HG02852 (cell line): Measurements from ENCODE around the gene EBF4.
"Not testable (repeated sequence)": the region's sequence is repeated elsewhere in the genome, so short reads cannot be mapped to it uniquely, and the experiment has no call there.

Experiments
- ATAC-seq: cut with Tn5 transposase; IDR thresholded peaks from one replicate; pipeline ENCODE4 v1.9.1; 2021; ENCODE audit warnings: mild to moderate bottlenecking, moderate library complexity; ENCODE audit not compliant: unreplicated experiment

Gene EBF4

DNA sequence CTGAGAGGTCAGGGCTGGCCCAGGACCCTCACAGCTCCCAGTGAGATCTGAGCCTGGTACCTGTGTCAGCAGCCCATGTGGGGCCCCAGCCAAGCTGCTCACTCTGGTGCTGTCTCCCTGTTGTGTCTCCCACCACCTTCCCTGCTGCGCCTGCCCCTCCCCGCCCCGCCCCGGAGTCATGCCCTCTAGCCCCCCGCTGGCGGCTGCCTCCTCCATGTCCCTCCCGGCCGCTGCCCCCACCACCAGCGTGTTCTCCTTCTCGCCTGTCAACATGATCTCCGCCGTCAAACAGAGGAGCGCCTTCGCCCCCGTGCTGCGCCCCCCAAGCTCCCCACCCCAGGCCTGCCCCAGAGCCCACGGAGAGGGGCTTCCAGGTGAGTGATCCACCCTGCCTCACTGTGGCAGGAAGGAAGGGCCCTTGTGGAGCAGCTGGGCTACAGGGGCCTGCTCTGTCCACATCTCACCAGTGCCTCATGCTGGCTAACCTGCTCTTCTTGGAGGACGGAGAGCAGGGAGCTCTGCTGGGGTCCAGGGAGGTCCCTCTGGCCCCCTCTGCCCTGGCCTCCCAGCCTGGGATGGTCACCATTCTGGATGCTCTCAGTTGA, 63.0 kb downstream of the EBF4 start:
- ATAC-seq: no peak

DNA sequence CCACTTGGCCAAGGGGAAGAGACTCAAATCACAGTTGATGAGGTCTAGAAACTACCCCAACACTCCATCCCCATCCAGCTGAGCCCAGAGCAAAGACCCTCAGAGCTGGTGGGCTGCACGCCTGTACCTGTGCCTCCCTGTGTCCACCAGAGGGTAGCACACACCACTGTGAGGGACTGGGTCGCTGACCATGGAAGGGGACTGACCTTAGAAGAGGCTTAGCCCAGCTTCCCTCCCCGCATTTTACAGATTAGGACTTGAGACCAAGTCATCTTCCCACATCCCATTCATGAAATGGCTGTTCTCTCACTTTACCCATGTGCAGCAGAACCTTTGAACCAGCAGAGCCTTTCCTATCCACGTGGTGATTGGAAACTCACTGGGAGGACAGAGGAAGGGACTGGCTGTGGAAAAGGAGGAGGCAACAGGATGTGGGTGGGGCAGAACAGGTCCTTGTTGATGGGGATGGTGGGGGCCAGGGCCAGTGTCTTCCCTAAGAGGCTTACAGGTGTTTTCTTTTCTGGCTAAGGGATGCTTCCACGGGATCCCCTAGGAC, 63.6 kb downstream of the EBF4 start:
- no peak for ATAC-seq

DNA sequence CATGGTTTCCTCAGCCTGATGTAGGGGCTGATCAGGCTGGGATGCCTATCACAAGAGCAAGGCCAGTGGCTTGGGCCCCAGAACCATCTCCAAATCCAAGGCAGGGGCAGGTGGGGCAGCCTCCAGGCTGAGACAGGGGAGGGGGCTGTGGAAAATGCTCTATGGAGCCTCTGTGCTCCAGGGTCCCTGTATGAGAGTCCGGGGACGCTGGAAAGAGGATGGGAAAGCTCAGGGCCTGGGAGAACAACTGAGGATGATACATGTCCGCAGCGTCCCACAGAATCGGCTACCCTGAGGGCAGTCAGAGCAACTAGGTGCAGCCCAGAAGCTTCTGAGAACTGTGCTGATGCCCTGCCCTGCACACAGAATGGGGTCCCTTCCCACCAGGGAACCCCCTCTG, 64.4 kb downstream of the EBF4 start:
- no peak for ATAC-seq

DNA sequence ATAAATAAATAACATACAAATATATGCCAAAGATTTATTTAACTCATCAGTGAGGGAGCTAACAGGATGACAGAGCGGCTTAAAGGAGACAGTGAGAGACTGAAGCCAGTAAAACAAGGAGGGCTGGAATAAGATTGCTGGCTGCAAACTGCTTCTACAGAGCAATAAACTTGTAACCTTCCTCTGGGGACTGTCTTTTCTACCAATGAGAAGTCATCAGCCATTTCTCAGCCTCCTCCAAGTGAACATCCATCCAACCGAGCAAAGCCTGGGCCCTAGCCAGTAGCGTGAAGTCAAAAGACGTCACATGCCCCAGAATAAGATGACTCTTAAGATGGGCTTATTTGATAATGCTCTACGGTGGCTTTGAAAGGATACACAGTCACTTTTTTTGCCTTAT, 65.4 kb downstream of the EBF4 start:
- ATAC-seq: no peak

DNA sequence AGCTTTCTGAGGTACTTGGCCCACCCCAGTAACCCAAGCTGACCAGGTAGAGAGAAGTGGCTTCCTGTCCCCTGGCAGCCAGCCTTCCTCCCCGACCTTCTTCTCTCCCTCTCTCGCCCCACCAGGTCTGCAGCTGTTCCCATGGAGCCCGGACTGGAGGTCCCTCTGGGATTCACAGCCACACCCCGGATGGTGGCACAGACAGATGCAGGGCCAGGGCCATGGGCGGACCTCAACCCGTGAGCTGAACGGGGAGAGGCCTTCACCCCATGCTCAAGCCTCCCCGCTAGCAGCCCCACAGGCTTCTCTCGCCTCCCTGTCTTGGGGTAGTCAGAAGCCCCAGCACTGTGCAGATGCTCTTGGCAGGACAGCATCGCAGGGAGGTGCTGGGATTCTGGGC, 66.6 kb downstream of the EBF4 start:
- ATAC-seq: no peak

DNA sequence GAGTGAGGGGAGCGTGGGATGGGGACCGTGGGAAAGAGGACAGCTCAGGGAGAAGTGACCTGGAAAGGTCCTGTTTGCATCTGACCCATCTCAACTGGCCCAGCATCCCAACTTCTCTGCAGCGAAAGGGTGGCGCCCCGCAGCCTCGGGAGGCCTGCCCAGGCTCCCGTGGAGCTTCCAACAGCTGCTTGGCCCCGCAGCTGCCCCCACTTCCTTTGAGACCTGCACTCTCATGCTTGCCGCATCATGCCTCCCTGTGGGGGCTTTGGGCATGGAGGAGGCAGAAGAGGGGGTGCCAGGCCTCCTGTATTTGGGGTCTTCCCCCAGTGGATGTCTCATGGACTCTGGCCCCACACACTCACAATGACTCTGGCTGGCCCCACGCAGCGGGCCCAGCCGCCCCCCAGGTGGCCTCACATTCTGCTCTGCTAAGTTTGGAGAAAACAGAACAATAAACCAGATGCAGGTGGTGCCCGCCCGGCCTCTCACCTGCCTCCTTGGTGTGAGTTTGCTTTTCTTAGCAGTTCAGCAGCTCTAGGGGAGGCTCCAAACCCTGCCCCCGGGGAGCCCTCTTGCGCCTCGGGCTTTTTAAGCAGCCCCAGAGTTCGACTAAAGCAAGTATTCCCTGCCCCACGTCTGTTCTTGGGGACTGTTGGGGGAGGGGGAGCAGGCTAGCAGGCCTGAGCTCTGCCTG, 67.2 kb downstream of the EBF4 start:
- no peak for ATAC-seq

DNA sequence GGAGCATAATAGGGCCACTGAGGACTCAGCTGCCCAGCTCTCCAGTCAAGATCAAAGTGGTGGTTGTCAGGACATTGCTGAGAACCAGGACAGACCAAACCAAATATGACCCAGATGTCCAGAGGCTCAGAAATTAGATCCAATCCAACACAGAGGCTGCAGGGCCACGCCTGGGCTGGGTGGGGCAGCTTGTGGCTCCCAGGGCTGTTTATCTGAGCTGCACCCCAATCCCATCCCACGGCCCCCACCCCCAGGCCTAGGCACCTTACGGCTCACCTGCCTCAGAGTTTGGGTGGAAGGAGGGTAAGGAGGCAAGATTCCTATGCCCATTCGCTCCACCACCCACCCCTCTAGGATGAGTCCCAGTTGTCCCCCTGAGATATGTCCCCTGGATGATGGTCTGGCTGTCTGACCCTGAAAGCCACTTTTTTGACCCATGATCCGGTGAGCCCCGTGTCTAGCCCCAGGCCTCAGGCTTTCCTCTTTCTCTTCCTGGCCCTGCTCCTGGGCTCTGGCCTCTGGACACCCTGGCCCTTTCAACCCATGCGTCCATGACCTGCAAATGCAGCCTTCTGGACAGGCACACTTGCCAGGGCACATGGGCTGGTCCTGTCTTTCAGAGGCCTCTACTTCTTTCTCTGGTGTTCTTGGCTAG, 67.8 kb downstream of the EBF4 start:
- no peak for ATAC-seq

DNA sequence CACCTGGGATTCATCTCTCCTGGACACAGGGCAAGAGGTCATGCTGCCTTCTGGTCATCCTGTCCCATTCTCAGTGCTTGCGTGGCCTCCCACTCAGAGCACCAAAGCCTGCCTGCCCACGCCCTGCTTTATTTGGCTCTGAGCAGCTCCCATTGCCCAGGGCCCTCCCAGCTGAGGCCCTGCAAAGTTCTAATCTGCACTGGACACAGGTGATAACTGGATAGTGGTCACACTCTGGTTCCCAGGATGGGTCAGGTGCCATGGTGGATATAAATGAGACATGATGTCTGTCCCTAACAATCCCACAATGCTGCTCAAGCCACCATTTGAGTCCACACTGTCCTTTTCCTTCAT, 68.3 kb downstream of the EBF4 start:
- no peak for ATAC-seq

DNA sequence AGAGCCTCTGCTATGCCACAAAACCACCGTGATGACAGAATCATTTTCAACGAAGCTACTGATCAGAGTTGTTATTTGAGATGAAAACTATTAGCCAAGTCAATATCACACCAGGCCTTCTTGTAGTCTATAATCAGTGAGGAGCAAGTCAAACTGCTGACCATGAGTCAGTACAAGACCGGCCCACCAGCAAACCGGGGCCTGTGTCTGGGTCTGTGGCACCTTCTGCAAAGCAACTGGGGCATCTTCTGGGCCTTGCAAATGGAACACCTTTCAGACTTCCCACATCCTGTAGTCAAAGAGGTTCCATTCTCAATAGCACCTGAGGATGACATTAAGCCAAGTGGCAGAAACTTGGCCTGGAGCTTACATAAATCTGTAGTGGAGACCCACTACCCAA, 69.3 kb downstream of the EBF4 start:
- no peak for ATAC-seq

DNA sequence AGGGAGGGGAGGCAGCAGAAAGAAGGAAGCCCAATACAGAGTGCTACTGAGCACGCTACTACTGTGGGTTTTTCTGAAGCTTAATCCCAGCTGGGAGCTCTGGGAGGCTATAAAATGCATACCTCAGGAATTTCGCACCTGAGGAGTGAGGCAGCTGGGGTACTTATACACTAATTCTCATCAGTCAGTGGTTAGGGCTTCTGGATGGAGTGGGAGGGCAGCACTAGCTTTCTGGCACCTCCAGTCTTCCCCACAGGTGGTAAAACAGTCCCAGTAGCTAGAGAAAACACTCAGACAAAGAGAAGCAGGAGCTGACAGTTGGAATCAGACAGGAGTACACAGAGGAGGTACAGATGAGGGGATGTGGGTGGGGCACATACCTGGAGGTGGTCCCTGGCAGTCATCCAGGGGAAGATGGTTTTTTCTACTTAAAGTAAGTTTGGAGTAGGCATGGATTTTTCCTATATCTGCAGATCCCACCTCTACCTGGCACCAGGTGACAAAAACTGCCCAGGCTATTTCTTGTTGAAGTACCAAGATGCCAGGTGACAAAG, 70.1 kb downstream of the EBF4 start:
- no peak for ATAC-seq

DNA sequence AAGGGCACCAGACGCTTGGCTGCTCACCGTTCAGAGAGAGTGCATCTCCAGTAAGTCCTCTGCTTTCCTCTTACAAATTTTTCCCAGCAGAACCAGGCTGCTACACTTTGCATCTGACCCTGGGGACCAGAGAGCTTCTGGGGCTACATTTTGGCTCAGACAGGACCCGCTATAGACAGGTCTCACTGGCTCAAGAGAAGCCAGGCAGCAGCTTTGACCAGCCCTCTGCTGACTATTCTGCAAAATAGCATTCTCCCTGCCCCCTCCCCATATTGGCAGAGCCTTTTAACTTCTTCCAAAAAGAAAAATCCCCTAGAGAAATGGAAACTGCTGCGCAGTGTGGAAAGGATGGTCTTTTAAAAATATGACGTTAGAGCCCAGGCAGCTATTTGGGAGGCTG, 70.6 kb downstream of the EBF4 start:
- ATAC-seq: no peak

DNA sequence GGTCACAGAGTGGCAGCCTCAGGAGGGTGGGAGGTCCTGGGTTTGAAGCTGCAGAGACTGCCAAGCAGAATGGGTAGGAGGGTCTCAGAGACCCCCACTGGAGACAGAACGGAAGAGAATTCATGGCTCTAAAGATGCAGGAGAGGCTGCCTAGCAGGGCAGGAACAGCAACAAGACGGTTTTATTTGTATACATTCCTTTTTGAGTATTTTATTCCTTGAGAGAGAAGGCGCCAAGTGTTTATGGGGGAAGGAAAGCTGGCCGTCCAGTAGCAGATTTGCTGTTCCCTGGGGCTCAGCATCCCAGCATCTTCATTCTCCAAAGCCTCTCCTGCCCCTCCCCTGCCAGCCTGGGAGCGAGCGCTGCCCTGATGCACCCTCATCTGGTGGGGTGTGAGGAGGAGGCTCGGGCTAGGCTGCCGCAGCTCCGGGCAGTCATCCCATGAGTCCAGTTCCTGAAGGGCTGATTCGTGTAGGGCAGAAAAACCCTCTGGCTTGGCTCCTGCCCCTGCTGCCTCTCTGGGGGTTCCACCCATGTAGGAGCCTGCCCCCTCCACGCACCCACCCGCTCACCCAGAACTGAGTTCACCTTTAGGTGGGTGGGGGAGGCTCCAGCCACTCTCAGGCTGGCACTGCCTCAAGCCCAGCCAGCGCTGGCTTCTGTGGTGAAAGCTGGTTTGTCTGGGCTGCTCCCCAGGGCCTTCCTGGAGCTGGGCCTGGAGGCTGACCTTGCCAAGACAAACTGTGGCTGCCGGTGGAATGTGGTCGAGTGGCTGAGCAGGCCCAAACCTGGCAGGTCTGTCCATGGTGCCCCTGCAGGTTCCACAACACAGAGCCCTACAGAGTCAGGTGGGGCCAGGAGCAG, 75.4 kb downstream of the EBF4 start:
- no peak for ATAC-seq

DNA sequence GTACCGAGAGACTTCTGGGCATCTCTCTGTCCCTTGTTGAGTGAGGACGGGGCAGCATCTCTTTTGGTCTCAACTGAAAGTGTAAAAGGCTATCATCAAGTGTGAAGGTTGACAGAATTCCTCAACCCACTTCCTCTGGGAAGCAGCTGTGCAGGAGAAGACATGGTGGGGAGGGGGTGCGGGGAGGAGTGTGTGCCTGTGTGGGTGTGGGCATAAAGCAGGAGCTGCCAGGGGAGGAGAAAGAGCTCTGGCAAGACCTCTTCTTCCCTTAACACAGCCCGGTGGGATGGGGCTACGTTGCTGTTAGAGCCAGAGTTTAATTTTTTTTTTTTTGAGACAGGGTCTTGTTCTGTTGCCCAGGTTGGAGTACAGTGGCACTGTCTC, 76.0 kb downstream of the EBF4 start:
- ATAC-seq: no peak

DNA sequence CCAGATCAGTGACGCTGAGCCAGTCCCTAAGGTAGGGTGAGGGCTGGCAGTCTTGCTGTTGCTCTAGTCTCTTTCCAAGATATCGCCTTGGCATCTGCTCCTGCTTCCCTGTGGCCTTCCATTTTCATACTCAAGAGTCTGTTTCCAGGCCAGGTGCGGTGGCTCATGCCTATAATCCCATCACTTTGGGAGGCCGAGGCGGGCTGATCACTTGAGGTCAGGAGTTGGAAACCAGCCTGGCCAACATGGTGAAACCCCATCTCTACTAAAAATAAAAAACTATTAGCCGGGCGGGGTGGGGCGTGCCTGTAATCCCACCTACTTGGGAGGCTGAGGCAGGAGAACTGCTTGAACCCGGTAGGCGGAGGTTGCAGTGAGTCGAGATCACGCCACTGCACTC, 77.5 kb downstream of the EBF4 start:
- not testable (repeated sequence) for ATAC-seq

DNA sequence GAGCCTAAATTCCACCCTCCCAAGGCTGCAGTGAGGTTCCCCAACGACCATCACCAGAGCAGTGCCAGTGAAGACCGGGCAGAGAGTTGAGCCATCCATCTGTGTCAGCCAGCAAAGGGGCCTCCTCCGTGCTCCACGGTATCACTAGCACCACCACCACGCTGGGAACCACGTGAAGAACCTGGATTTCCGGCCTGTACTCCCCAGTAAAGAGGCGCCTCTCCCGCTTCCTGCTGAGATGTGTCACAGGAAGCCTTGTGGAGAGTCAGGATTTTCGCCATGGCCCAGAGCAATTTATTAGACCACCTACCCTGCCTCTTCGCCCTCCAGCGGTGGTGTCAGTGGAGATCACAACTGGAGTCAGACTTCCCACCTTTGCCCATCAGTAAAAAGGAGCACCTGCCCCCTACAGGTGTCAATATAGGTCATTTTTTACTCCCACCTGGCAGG, 79.1 kb downstream of the EBF4 start:
- ATAC-seq: no peak

DNA sequence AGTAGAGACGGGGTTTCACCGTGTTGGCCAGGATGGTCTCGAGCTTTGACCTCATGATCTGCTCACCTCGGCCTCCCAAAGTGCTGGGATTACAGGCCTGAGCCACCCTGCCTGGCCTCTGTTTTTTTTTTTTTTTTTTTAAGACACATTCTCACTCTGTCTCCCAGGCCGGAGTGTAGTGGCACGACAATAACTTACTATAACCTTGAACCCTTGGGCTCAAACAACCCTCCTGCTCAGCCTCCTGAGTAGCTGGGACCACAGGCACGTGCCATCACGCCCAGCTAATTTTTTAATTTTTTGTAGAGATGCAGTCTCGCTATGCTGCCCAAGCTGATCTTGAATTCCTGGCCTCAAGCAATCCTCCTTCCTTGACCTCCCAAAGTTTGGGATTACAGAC, 81.2 kb downstream of the EBF4 start:
- ATAC-seq: no peak

DNA sequence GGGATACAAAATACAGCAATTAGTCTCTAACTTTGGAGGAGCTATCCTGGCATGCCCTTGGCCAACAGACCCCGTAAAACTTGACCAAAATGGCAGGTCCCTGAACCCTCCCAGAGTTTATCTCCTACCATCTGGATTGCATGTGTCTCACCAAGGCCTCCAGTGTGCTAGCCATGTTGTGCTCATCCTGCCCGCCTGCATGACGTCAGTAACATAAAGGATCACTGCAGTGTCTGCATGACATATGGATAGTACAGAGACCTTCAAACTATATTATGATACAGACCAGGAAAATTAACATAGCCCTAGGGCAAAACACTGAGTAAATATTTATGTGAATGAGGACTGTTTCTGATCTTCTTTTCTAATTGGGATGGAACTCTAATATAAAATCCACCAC, 82.6 kb downstream of the EBF4 start:
- no peak for ATAC-seq

DNA sequence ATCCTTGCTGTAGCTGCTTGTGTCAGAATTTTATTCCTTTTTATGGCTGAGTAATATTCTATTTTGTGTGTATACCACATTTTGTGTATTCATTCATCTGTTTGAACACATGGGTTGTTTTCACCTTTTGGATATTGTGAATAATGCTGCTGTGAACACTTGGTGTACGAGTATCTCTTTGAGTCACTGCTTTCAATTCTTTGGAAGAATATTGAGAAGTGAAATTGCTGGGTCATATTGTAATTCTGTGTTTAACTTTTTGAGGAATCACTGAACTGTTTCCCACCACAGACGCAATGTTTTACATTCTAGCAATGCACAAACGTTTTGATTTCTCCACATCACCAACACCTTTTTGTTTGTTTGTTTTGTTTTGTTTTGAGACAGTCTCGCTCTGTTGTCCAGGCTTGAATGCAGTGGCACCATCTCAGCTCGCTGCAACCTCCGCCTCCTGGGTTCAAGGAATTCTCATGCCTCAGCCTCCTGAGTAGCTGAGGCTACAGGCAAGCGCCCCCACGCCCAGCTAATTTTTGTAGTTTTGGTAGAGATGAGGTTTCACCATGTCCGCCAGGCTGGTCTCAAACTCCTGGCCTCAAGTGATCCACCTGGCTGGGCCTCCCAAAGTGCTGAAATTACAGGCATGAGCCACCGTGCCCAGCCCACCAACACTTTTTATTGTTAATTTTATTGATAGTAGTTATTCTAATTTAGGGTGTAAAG, 86.2 kb downstream of the EBF4 start:
- no peak for ATAC-seq

DNA sequence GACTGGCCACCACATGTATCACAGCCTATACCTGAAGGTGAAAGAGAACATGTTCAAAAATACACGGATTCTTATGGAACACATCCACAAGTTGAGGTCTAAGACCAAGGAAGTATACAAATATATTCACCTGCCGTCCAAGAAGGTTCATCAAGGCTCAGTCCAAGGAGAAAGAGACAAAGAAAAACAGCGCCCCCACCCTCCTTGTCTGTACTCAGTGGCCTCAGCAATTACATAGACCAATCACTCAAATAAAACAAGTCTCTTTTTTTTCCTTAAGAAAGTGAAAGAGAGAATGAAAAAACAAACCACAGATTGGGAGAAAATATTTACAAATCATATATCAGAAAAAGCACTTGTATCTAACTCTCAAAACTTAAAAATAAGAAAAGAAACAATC, 88.4 kb downstream of the EBF4 start:
- no peak for ATAC-seq

DNA sequence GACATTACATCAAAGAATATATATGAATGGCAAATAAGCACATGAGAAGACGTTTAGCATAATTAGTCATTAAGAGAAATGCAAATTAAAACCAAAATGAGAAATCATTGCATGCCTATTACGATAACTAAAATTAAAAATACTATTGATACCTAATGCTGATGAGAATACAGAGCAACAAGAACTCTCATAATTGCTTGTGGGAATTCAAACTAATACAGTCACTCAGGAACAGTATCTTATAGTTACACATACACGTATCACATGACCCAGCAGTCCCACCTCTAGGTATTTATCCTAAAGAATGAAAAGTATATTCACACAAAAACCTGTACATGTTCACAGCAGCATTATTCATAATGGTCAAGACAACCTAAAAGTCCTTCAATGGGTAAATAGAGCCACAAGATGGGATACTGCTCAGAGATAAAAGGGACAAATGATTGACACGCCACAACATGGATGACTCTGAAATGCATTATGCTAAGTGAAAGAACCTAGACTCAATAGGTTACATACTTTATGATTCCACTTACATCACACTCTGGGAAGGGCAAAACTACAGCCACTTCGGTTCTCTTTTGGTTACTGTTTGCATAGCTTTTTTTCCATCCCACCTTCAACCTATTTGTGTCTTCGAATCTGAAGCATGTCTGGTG, 91.5 kb downstream of the EBF4 start:
- ATAC-seq: no peak
